Effector CD8-positive, alpha-beta T cell (primary cell): ENCODE results near the gene APPL2.

Experiments used
- DNase-seq: peaks from one replicate; lab custom pipeline; 2025; lab: John Stamatoyannopoulos, UW

The APPL2 gene

DNA sequence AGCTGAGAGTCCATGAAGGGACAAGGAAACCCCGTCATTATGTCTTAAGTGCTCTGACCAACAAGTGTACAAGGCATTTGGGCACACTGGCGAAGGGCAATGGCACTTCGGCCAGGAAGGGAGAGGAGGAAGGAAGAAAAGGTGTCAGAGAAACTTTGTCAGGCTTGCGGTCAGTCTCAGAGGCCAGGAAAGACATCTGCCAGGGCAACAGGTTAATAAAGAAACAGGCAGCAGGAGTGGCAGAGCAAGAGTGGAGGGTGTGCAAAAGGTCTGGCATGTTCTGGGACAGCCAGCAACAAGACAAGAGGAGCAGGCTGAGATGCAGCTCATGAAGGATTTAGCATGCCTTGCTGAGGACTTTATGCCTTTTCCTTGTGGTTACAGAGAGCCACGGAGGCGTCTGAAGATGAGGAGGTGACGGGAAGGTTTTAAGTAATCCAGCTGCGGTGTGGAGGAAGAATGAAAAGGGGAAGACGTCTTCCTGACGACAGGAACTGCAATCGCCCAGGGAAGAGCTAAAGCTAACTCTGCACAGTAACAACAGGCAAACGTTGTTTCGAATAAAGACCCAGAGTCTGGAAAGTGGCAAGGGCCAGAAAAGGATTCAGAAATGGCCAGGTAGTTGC is 13.1 kb downstream of the APPL2 start:
- DNase-seq = no peak

DNA sequence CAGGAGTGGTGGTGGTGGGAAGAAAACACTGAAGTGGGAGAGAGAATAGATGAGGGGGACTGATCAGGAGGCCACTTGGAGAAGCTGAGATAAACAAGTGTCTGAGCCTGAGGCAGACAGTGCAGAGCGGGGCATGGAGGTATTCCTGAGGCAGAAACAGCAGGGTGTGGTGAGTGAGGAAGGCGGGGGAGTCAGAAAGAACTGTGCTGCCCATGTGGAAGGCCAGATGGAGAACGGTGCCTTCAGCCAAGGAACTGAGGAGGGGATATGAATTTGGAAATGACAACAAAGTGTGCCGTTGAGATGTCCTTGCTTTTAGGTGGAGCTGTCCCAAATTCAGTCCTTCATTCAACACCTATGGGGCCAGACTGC is 13.7 kb downstream of the APPL2 start:
- no peak for DNase-seq

DNA sequence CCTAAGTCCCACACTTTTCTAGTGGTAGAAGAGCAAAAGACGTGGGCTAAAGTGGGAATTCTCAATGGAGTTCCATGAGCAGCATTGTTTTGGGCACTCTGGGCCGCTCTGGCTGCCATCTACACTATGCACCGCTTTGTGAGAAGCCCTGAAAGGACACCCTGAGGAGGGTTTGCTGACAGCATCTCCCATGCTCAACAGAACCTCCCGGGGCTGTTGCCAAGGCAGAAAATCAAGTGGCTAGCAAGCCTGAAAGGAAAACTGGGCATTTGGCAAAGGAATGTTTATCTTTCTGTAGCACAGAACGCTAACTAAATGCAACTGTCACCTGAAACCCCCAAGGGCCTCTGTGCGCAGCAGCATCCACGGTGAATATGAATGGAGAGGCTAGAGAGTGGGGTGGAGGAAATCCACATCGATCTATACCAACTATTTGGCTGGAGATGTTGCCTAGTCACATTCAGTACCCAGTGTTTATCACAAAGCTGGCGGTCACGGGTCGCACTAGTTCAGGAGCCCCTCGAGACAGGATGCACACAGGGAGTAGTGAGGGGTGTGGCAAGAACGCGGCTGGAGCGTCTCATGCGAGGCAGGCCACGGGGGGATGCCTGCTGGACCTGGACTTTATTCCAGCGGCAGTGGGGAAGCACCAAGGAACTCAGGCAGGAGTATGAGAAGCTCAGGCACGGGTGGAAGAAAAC is 14.2 kb downstream of the APPL2 start:
- no peak for DNase-seq

DNA sequence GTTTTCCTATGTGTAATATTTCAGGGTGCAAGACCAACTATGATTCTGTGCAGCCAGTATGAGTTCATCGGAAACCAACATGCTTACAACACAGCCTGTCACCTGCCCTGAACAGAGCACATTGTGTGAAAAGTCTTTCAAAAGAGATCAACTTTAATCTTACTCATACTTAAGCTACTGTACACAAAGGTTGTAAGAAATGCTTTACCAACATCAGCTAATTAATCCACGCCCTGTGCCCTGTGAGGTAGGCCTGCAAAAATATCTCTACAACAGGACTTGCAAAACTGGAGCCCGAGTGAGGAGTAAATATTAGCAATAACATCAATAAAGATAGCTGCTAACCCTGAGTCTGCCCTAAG is 15.1 kb downstream of the APPL2 start:
- no peak for DNase-seq

DNA sequence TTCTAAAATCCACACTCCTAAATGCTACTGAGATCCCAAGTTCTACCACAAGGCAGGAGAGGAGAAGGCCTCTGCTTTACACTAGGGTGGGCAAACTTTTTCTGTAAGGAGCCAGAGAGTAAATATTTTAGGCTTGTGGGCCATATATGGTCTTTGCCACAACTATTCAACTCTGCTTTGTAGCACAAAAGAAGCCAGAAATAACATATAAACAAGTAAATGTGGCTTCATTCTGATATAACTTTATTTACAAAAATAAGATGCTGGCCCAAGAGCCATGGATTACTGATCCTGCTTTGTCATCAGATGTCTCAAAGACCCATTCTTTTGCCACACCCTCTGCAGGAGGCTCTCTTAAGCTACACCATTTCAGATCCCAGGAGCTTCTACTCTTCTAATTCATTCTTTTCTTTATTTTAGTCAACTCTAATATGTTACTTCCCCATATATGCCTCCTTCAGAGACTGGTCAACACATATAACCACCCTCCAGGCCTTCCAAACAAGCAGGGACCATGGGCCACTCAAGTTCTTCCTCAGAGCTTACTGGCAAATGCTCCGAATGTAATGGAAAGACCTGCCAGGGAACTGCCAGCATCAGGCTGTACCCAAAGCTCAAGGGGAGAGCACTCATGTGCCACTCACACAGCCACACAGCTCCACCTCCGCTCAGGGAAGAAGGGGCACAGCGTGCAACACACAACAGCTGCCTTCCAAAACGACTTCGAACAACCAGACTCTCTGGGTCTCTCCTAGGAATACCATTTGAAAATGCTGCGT is 15.6 kb downstream of the APPL2 start:
- no peak for DNase-seq

DNA sequence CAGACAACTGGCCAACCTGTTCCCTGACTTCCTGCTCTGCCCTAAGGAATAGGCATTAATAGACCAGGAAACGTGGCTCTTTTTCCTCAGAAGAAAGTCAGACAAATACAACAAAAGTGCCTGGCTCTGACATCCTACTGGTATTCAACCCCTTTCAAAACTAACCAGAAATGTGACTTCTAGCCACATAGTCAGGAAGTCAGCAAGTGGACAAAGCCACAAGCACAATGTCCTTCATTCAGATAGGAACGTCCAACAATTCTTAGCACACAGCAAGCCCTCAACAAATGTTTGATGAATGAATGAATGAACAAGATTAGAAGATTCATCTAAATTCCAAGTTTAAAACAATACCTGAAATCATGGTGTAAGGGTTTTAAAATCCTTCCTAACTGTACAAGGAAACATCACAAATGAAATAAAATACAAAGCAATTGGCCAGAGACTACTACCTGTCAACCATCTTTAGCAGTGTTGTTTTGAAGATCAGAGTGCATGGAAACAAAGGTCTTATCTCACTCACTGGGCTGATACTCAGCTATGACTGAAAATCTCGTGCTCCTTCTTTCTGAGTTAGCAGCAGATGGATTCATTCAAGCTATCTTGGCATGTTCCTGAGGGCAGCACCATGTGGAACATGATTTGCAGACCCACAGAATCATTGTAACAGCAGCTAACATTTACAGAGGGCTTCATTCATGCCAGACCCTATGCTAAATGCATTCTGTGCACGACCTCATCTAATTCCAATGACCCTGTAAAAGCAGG is 16.5 kb downstream of the APPL2 start:
- DNase-seq = no peak

DNA sequence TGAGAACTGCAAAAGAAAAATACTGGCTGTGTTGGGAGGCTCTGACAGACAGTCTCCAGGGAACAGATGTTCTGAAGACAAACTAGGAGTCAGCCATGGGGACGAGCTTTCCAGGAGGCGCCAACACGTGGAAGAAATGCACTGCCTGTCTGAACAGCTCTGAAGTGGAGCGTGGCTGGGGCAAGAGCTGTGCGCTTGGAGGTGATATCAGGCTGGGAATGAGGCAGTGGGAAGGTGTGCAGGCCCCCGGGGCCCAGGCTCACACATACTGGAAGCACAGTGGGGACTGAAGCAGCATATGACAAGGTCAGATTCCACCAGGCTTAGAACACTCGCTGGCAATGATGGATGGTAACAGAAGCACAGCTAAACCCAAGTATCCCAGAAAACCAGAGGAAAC is 17.5 kb downstream of the APPL2 start:
- DNase-seq = no peak

DNA sequence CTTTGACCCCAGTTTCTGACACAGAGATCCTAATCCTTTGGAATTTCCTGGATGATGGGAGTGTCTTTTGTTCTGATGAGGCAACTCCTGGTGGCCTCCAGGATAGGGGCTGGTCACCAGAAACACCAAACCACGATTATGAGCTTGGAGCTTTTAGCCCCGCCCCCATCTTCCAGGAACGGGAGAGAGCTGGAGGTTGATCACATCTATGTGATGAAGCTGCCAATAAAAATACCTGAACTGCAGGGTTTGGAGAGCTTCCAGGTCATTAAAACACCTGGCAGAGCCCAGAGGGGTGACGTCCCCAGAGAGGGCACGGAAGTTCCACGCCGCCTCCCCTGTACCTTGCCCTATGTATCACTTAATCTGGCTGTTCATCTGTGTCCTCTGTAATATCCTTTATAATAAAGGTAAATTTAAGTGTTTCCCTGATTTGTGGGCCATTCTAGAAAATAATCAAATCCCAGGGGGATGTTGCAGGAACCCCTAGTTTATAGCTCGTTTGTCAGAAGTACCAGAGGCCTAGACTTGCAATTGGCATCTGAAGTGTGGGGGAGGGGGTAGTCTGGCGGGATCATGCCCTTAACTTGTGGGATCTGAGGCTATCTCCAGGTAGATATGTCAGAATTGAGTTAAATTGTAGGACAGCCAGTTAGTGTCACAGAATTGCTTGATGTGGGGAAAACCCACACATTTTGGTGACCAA is 21.2 kb downstream of the APPL2 start:
- DNase-seq = no peak

DNA sequence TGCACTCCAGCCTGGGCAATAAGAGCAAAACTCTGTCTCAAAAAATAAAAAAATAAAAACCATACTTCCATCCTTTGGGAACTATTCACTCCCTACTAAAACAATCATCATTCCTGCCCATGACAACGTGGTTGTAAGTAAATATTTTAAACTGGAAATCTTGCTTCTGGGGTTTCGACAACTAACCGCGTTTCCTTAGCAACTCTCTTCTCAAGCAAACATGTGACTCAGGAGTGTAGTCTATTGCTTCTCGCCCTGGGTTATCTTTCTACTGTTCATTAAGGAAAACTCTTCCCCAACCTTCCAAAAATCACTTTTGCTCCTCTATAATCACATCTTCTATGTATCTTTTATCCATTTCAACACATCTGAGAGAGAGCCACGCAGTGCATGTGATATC is 21.8 kb downstream of the APPL2 start:
- no peak for DNase-seq

DNA sequence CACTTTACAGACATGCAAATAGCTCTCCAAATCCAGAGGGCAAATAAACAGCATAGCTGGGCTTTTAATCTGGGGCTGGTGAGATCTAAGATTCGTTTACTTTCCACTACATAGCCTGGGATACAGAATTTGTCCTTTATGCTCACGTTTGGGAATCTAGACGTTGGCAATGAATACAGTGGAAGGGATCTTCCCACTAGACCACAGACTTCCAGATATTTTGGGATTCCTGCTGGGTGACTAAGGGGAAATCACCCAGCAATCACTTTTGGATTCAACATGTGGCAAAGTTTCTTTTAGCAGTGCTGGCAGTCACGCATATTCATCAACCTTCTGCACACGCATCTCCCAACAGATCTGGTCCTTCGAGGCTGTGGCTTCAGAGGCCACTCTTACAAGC is 23.5 kb downstream of the APPL2 start:
- no peak for DNase-seq

DNA sequence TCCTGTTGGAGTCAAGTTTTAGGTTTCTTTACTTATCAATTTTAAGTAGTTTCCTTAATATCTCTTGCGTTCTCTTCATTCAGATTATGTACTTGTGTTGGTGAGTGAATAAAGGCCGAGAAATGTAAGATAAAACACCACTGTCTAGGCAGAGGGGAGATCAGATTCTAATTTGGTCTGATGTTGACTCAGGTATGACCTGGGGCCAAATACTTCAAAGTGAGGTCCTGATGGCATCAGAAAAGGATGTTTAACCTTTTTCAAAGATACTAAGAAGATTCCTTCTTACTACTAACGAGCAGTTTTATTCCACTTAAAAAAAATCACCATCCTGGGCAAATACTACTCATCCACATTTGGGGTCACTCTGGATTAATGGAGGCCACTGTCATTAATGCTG is 26.9 kb downstream of the APPL2 start:
- no peak for DNase-seq

DNA sequence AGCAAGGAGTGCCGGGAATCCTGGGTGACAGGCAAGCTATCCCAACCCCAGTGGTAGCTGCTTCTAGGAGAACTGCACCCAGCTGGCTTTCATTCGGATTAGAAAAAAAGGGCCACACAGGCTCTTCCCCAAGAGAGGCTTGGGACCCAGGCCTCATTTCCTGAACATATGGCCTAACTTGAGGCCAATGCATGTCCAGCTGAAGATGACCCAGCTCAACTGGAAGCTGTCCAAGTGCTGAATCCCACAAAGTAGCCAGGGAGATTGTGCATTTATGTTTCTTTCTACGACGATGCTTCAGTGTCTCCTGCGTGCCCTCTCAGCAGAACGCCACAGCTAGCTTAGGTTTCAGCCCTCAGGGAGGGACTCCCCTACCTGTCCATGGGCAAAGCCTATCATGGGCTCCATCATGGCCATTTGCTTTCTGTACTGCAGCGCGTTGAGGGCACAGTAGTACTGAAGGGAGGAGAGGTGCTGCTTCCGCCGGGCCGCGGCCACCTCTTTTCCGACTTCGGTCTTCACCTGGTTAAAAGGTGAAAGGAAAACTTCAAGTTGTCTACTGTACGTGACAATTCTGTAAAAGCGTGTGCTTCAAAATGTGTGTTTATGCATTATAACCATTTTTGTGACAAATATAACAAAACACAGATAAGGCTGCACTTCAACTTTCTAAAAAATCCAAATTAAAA is 29.1 kb downstream of the APPL2 start:
- no peak for DNase-seq

DNA sequence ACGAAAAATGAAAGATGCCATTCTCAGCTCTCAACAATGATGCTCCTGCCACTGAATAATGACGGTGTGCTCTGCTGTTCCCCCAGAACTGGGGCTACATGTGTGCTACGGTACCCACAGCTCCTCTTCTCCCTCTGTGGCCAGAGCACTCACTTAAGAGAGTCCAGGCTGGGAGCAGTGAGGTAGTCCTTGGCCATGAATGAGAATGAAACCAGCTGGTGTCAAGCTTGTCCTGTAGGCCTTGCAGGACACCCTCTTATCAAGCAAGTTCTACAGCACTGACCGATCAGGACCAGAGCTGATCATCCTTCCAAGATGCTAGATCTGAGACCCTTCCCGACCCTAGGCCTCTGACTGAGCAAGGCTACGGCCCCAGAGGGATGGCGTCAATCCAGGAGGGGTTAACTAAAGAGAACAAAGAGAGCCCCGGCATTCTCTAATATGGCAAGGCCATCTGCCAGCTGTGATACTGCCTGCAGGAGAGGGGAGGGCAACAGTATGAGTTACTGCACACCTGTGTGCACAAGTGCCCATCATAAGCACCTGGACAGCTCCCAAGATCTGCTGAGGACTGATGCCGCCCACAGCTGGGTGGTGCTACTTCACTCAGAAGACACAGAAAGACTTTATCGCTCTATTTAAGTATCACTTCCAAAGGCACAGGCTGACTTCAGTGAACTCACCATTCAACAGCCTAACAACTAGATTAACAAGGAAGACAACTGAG is 30.5 kb downstream of the APPL2 start:
- DNase-seq = no peak

DNA sequence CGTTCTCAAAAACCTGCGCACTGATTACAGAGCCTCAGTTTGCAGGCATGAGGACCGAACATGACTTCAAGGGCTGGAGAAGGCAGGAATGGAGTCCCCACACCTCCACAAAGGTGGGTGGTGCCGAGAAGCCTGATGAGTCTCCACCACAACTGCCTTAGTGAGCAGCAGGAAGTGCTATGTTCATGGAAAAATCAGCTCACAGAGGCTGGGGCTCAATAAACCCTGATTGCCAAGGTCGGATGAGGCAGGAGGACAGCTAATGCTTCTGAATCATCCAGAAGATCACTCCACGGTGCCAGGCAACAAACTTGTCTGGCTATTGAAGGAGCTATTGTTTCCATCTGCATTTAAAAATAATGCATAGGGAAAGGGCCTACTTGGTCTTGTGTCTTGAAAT is 31.1 kb downstream of the APPL2 start:
- DNase-seq = no peak

DNA sequence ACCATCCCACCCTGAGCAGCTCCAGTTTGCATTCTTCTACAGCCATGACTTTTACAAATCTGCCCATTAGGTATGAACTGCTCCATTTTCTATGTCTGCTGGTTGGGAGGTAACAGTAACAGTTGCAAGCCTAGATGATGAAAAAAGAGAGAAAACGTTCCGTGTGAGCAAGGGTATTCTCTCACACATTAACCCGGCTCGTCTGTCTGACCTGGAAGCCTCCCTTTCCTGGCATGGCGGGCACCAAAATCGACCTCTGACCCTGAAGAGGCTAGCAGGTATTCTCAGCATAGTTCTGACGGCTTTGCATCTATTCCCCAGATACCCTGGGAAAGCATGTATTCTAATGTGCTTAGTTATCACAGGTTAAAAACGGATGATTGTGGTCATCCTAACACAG is 31.8 kb downstream of the APPL2 start:
- no peak for DNase-seq

DNA sequence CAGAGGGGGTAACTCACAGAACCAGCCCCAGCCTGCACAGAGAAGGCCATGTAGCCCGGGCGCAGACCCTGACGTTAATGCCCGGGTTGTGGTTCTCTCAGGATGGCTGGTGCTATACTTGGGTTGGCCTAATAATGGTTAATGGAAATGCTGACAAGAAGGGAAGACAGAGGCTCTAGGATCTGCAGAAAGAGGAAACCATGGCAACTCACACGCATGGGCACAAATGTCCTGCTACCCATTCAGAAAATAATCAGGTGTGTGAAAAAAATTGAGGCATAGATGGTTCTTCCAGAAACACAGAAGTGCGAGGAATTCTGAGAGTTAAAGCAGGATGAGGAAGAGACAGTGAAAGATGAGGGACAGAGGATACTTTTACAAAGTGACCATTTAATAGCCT is 33.8 kb downstream of the APPL2 start:
- no peak for DNase-seq

DNA sequence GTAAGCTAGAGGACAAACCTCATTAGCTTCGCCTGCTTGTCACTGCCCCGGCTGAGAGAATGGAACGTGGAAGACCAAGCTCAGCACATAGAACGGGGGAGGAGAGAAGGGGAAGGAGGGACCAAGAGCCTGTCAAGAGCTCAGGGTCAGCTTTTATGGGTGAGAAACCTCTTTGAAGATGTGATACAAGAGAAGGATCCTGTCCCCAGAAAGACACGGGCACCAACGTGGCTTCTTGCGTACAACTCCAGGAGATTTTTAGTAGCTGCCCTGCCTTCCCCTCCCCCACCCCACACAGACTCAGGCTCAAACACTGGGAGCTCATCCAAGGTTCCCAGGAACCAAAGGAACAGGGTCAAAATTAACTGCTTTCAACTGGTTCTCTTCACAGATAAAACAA is 34.7 kb downstream of the APPL2 start:
- DNase-seq = no peak

DNA sequence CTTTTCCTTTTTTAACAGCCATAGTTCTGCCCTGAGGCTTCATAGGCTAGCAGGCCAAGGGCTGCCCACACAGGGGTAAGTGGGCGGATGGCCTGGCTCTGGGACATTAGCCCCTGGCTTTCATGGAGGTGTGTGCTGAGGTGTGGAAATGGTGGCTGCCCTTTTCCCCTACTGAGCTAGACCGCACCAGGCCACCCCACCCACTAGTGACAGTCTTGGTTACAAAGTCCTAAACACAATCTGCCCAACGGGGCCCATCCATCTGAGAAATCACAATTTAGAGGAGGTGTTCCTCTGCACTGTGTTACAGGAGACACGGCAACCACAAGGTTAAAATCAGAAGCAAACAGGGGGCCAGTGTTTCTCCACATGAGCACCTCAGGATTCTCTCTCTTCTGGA is 35.6 kb downstream of the APPL2 start:
- DNase-seq = no peak

DNA sequence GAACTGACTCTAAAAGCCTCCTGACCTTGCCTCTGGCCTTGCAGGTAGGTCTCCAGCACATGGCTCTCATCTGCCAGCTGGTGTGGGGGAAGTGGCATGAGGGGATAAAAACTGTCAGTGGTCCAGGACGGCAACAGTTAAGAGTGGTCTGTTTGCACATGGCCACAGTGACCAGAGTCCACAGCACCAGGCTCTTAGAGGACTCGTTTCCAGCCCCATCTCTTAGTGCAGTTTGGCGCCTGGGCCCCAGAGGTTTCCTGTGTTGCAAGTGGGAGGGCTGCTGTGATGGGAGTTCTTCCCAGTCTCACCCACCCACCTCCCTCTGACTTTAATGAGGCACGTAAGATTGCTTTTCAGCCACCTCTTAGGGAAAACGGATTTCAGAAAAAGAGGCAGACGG is 37.0 kb downstream of the APPL2 start:
- no peak for DNase-seq

DNA sequence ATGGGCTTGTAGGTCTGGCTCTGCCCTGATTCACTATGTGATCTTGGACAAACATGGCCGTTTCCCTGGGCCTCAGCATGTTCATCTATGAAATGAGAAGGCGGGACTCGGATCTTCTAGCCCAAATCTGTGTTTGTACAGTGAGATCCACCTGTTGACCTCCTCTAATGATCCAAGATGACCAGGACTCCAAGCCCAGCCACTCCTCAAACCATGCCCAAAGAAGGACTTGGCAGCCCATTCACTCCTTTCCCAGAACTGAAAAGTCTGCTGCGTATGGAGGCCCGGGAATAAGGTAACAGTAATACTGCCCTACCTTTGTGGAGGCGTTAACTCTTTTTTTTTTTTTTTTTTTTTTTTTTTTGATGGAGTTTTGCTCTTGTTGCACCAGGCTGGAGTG is 39.9 kb downstream of the APPL2 start:
- DNase-seq = no peak

DNA sequence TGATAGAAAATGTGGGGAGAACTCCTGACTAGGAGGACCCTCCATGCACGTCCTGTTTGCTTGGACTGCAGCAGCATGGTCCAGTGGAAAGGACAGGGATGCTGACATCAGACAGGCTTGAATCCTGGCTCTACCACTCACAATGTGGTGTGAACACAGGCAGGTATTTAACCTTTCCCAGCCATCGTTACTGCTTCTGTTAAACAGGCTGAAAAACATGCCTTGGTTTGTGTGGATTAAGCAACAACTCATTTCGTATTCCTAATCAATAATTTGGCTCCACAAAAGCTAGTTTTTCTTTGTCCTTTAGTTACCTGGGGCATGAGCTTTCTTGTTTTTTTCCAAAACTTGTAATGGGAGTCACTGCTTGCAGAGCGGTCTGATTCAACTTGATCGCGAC is 41.0 kb downstream of the APPL2 start:
- no peak for DNase-seq
